Measurements from ENCODE around the gene MYO5B. TPM values are rescaled to one million over a fixed set of nuclear protein-coding genes. Genes with fewer than 3 reads are reported as not detected.

Gene MYO5B
- total and polyA plus RNA-seq, 10 of the 15 experiments (the other 5 are each of a cell fraction or from before 2014, with no cell fraction given): 2.5 to 4.5 (median 3.3) TPM

DNA sequence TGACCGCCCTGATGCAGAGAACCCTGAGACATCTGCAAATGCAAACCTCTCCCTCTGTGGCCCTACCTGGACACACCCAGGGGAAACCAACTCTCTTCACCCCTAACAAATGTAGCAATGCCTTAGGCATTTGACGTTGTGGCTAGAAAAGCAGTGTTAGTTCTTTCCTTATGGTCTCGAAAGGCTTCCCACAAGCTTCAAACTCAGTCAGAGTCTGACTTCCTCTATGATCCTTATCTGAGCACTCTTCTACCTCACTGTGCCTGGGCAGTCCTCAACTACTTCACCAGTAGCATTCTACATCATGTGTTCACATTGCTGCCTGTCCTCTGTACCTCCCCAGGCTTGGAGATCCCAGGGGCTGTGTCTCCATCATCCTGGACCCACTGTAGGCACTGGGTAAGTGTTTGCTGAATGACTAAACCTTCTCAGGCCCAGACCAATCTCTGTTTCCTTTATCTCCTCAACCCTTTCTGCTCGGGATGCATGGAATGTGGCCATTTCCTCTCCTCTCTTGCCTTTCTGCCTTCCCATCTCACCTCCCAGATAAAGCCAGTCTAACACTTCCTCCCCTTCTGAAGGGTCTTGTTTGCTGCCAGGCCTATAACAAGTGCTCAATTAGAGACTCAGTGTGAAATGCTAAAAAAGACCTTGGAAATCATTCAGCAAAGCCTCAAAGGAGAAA lies 289.9 kb downstream of the MYO5B start (continued):
- TF ChIP-seq, protein P1, sequence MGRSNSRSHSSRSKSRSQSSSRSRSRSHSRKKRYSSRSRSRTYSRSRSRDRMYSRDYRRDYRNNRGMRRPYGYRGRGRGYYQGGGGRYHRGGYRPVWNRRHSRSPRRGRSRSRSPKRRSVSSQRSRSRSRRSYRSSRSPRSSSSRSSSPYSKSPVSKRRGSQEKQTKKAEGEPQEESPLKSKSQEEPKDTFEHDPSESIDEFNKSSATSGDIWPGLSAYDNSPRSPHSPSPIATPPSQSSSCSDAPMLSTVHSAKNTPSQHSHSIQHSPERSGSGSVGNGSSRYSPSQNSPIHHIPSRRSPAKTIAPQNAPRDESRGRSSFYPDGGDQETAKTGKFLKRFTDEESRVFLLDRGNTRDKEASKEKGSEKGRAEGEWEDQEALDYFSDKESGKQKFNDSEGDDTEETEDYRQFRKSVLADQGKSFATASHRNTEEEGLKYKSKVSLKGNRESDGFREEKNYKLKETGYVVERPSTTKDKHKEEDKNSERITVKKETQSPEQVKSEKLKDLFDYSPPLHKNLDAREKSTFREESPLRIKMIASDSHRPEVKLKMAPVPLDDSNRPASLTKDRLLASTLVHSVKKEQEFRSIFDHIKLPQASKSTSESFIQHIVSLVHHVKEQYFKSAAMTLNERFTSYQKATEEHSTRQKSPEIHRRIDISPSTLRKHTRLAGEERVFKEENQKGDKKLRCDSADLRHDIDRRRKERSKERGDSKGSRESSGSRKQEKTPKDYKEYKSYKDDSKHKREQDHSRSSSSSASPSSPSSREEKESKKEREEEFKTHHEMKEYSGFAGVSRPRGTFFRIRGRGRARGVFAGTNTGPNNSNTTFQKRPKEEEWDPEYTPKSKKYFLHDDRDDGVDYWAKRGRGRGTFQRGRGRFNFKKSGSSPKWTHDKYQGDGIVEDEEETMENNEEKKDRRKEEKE (IDR thresholded peaks at IDR 0.05): no peak
- TF ChIP-seq TCF3 (IDR thresholded peaks at IDR 0.05; ENCODE audit: borderline replicate concordance, insufficient read depth, low read depth, low read length): no peak
- TF ChIP-seq SREBF1 (IDR thresholded peaks at IDR 0.05; ENCODE audit: low read length): no peak

- Histone ChIP-seq H3K9ac (ENCODE audit: control insufficient read depth, insufficient read depth, low read length) (no peak overlapping the region), H3K27ac (ENCODE audit: control insufficient read depth, insufficient read depth) (no peak overlapping the region), H3K4me1 (ENCODE audit: control insufficient read depth, insufficient read depth, low read length) (no peaks in the 10 kb centered on the region), H4K20me1 (ENCODE audit: control insufficient read depth, insufficient read depth) (no peaks in the 10 kb centered on the region), H3K4me3 (no peak overlapping the region), H3K27me3 (replicated peaks in 1 of 2; ENCODE audit: control insufficient read depth in 2 of 2, insufficient read depth in 2 of 2, low read length in 1 of 2) (no peaks in the 10 kb centered on the region; a peak in 1 of 4 replicates), H2AFZ (ENCODE audit: control insufficient read depth, low read depth, low read length) (no peak overlapping the region), H3K79me2 (ENCODE audit: control insufficient read depth, insufficient read depth, low read length) (no peaks in the 10 kb centered on the region), H3K36me3 (ENCODE audit: control insufficient read depth in 2 of 2, insufficient read depth in 2 of 2, low read length in 1 of 2) (no peaks in the 10 kb centered on the region), H3K9me3 (replicated peaks; ENCODE audit: control insufficient read depth, insufficient read depth, low read length) (no peaks in the 10 kb centered on the region), H3K4me2 (ENCODE audit: control insufficient read depth, insufficient read depth) (no peak overlapping the region)
- ChIA-PET POLR2A (no interaction called here), SMC1A (ENCODE audit: uncharacterized antibody, unreplicated experiment) (no interaction called here), CTCF (interaction anchor here (1.1 kb wide), 1 partner anchor 391 kb away, joined by 3 read pairs; no protein-coding TSS in a partner anchor), RAD21 (ENCODE audit: unreplicated experiment) (no interaction called here)
- ATAC-seq (no peak), FAIRE-seq (no peak), DNase-seq (ENCODE audit: low read depth, low spot score) (no peak)
- 60% methylated on average over 6 of the region's 6 CpGs for WGBS (ENCODE audit: insufficient coverage, insufficient replicate concordance, low lambda C conversion rate, missing lambda C conversion rate)
- intact Hi-C loops (cut with micrococcal nuclease; ENCODE audit: unreplicated experiment) (no loop called here), in situ Hi-C loops (cut with MboI) (no loop called here)
- BruUV-seq (replicated peaks): no TSS peak
- TF ChIP-seq ZBTB40 (IDR thresholded peaks at IDR 0.05; ENCODE audit: borderline replicate concordance): no peak
- no peak for TF ChIP-seq ZNF217 (IDR thresholded peaks at IDR 0.05)
- TF ChIP-seq SIN3A (IDR thresholded peaks at IDR 0.05; ENCODE audit: low read depth, low read length): no peak
- TF ChIP-seq HDGF (IDR thresholded peaks at IDR 0.05): no peak
- TF ChIP-seq, protein P2, sequence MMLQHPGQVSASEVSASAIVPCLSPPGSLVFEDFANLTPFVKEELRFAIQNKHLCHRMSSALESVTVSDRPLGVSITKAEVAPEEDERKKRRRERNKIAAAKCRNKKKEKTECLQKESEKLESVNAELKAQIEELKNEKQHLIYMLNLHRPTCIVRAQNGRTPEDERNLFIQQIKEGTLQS (IDR thresholded peaks at IDR 0.05; ENCODE audit: borderline replicate concordance, extremely low read depth, low read depth, low read length): no peak
- TF ChIP-seq POLR2A (IDR thresholded peaks at IDR 0.05; ENCODE audit: low read depth, low read length): no peak
Observed at GRCh38 chr18:49901862-49902340, 293.0 kb downstream of the MYO5B start.
